PFSK-1 (cell line): Measurements from ENCODE around the gene PPP1R14B.

Experiments used
- POLR2AphosphoS5 ChIP-seq: IDR thresholded peaks from 2 replicates; pipeline ENCODE4 v1.6.1; 2012; ENCODE audit warnings: low read depth, mild to moderate bottlenecking, control low read depth, low read length, moderate library complexity
- REST ChIP-seq, 2 experiments: IDR thresholded peaks; 2 replicates each; pipeline versions ENCODE4 v1.6.1 to v1.8.0; 2011 to 2012; ENCODE audit warnings: low read depth in 2 of 2, low read length in 2 of 2, control low read depth in 1 of 2, inconsistent platforms in 1 of 2, mild to moderate bottlenecking in 1 of 2, moderate library complexity in 1 of 2; ENCODE audit not compliant: insufficient read depth in 1 of 2
- SIN3A ChIP-seq: IDR thresholded peaks from 2 replicates; pipeline ENCODE4 v1.6.1; 2012; ENCODE audit warnings: mild to moderate bottlenecking, low read length, moderate library complexity, borderline replicate concordance; ENCODE audit not compliant: insufficient read depth
- TAF1 ChIP-seq: IDR thresholded peaks from 2 replicates; pipeline ENCODE4 v1.6.1; 2012; ENCODE audit warnings: low read length, control low read depth, borderline replicate concordance; ENCODE audit not compliant: insufficient read depth

- TF ChIP-seq SIN3A (no peak), REST (IDR thresholded peaks at IDR 0.05; ENCODE audit: insufficient read depth in 1 of 2, low read depth in 2 of 2, low read length in 2 of 2) (no peak), TAF1 (no peak), POLR2AphosphoS5 (no peak)
Measured at GRCh38 chr11:64295760-64296159, 49.0 kb upstream of the PPP1R14B start.
